Stimulated activated naive CD8-positive, alpha-beta T cell treated with anti-CD3 and anti-CD28 coated beads, Interleukin-15, Interleukin-2, amounts not matched to agents 100 ng/mL and 50 ng/mL, for 24 hours (primary cell): ENCODE data around the gene ZNF185.

Experiments used
- H3K27ac Mint-ChIP-seq: one replicate; pipeline ENCODE4 v1.8.0; 2021; ENCODE audit warnings: mild to moderate bottlenecking, mixed read lengths
- H3K27me3 Mint-ChIP-seq: one replicate; pipeline ENCODE4 v1.8.0; 2021; ENCODE audit warnings: mixed read lengths
- H3K36me3 Mint-ChIP-seq: one replicate; pipeline ENCODE4 v1.8.0; 2021; ENCODE audit warnings: low read depth, mixed read lengths
- H3K4me1 Mint-ChIP-seq: one replicate; pipeline ENCODE4 v1.8.0; 2021; ENCODE audit warnings: low read depth, mixed read lengths
- H3K4me3 Mint-ChIP-seq: one replicate; pipeline ENCODE4 v1.8.0; 2021; ENCODE audit warnings: mild to moderate bottlenecking, mixed read lengths
- H3K9me3 Mint-ChIP-seq: one replicate; pipeline ENCODE4 v1.8.0; 2021; ENCODE audit warnings: mixed read lengths

The ZNF185 gene

GRCh38 chrX:152925835-152926234 lies 28.0 kb downstream of the ZNF185 start:
- Mint-ChIP-seq H3K4me1 (peaks cover 18% of the 10 kb centered on the region), H3K9me3 (no peaks in the 10 kb centered on the region), H3K27me3 (no peaks in the 10 kb centered on the region), H3K36me3 (no peaks in the 10 kb centered on the region), H3K4me3 (no peak overlapping the region), H3K27ac (no peak overlapping the region)

GRCh38 chrX:152926279-152926678 lies 28.4 kb downstream of the ZNF185 start:
- no peaks in the 10 kb centered on the region for H3K9me3 Mint-ChIP-seq
- no peak overlapping the region for H3K27ac Mint-ChIP-seq
- H3K36me3 Mint-ChIP-seq: no peaks in the 10 kb centered on the region
- no peak overlapping the region for H3K4me3 Mint-ChIP-seq
- peaks cover 18% of the 10 kb centered on the region for H3K4me1 Mint-ChIP-seq
- H3K27me3 Mint-ChIP-seq: no peaks in the 10 kb centered on the region

- H3K4me1 Mint-ChIP-seq: peaks cover 18% of the 10 kb centered on the region
- no peaks in the 10 kb centered on the region for H3K36me3 Mint-ChIP-seq
- H3K27ac Mint-ChIP-seq: no peak overlapping the region
- H3K4me3 Mint-ChIP-seq: no peak overlapping the region
- H3K9me3 Mint-ChIP-seq: no peaks in the 10 kb centered on the region
- no peaks in the 10 kb centered on the region for H3K27me3 Mint-ChIP-seq
These were observed 29.1 kb downstream of the ZNF185 start for GRCh38 chrX:152926923-152927322.

GRCh38 chrX:152927858-152928760 lies 30.2 kb downstream of the ZNF185 start:
- no peaks in the 10 kb centered on the region for H3K27me3 Mint-ChIP-seq
- no peak overlapping the region for H3K27ac Mint-ChIP-seq
- H3K4me3 Mint-ChIP-seq: no peak overlapping the region
- H3K36me3 Mint-ChIP-seq: no peaks in the 10 kb centered on the region
- no peaks in the 10 kb centered on the region for H3K9me3 Mint-ChIP-seq
- peaks cover 18% of the 10 kb centered on the region for H3K4me1 Mint-ChIP-seq

GRCh38 chrX:152928761-152929400 lies 31.0 kb downstream of the ZNF185 start:
- H3K9me3 Mint-ChIP-seq: no peaks in the 10 kb centered on the region
- no peak overlapping the region for H3K27ac Mint-ChIP-seq
- H3K4me1 Mint-ChIP-seq: peaks cover 13% of the 10 kb centered on the region
- no peaks in the 10 kb centered on the region for H3K36me3 Mint-ChIP-seq
- no peaks in the 10 kb centered on the region for H3K27me3 Mint-ChIP-seq
- H3K4me3 Mint-ChIP-seq: no peak overlapping the region

GRCh38 chrX:152929898-152930297 lies 32.0 kb downstream of the ZNF185 start:
- Mint-ChIP-seq H3K9me3 (no peaks in the 10 kb centered on the region), H3K27ac (no peak overlapping the region), H3K4me1 (peaks cover 10% of the 10 kb centered on the region), H3K4me3 (no peak overlapping the region), H3K27me3 (no peaks in the 10 kb centered on the region), H3K36me3 (no peaks in the 10 kb centered on the region)

- Mint-ChIP-seq H3K27ac (no peak overlapping the region), H3K4me3 (no peak overlapping the region)
These were observed 32.6 kb downstream of the ZNF185 start for GRCh38 chrX:152930516-152930915.

GRCh38 chrX:152932144-152932543 lies 34.3 kb downstream of the ZNF185 start:
- no peaks in the 10 kb centered on the region for H3K4me1 Mint-ChIP-seq
- H3K9me3 Mint-ChIP-seq: no peaks in the 10 kb centered on the region
- H3K27ac Mint-ChIP-seq: no peak overlapping the region

More at GRCh38 chrX:152930516-152930915, 32.6 kb downstream of the ZNF185 start:
- no peaks in the 10 kb centered on the region for H3K9me3 Mint-ChIP-seq
- H3K4me1 Mint-ChIP-seq: peaks cover 10% of the 10 kb centered on the region
- no peaks in the 10 kb centered on the region for H3K36me3 Mint-ChIP-seq
- no peaks in the 10 kb centered on the region for H3K27me3 Mint-ChIP-seq

GRCh38 chrX:152932598-152933175 lies 34.8 kb downstream of the ZNF185 start:
- Mint-ChIP-seq H3K4me3 (no peak overlapping the region), H3K27me3 (no peaks in the 10 kb centered on the region), H3K9me3 (no peaks in the 10 kb centered on the region), H3K4me1 (no peaks in the 10 kb centered on the region), H3K36me3 (no peaks in the 10 kb centered on the region), H3K27ac (no peak overlapping the region)

More at GRCh38 chrX:152932144-152932543, 34.3 kb downstream of the ZNF185 start:
- no peaks in the 10 kb centered on the region for H3K27me3 Mint-ChIP-seq
- H3K36me3 Mint-ChIP-seq: no peaks in the 10 kb centered on the region
- H3K4me3 Mint-ChIP-seq: no peak overlapping the region

- Mint-ChIP-seq H3K27me3 (no peaks in the 10 kb centered on the region), H3K4me1 (peaks cover 7% of the 10 kb centered on the region), H3K36me3 (no peaks in the 10 kb centered on the region), H3K4me3 (no peak overlapping the region), H3K27ac (no peak overlapping the region), H3K9me3 (no peaks in the 10 kb centered on the region)
These were observed 38.4 kb downstream of the ZNF185 start for GRCh38 chrX:152936306-152936705.

GRCh38 chrX:152937236-152937635 lies 39.4 kb downstream of the ZNF185 start:
- Mint-ChIP-seq H3K36me3 (no peaks in the 10 kb centered on the region), H3K4me3 (no peak overlapping the region), H3K27me3 (no peaks in the 10 kb centered on the region), H3K27ac (no peak overlapping the region), H3K9me3 (no peaks in the 10 kb centered on the region), H3K4me1 (peaks cover 10% of the 10 kb centered on the region)

- Mint-ChIP-seq H3K4me3 (peak overlapping the region; percentile 91), H3K36me3 (no peaks in the 10 kb centered on the region), H3K27ac (peak overlapping the region; percentile 81), H3K27me3 (no peaks in the 10 kb centered on the region), H3K4me1 (peaks cover 15% of the 10 kb centered on the region), H3K9me3 (no peaks in the 10 kb centered on the region)
These were observed 43.6 kb downstream of the ZNF185 start for GRCh38 chrX:152941328-152942076.

- H3K27me3 Mint-ChIP-seq: no peaks in the 10 kb centered on the region
- H3K36me3 Mint-ChIP-seq: no peaks in the 10 kb centered on the region
- peak overlapping the region; percentile 91 for H3K4me3 Mint-ChIP-seq
- peaks cover 15% of the 10 kb centered on the region for H3K4me1 Mint-ChIP-seq
- H3K9me3 Mint-ChIP-seq: no peaks in the 10 kb centered on the region
- H3K27ac Mint-ChIP-seq: peak overlapping the region; percentile 65
These were observed 44.2 kb downstream of the ZNF185 start for GRCh38 chrX:152942077-152942442.

- Mint-ChIP-seq H3K36me3 (no peaks in the 10 kb centered on the region), H3K4me1 (peaks cover 15% of the 10 kb centered on the region), H3K9me3 (no peaks in the 10 kb centered on the region), H3K4me3 (no peak overlapping the region), H3K27ac (no peak overlapping the region), H3K27me3 (no peaks in the 10 kb centered on the region)
These were observed 46.0 kb downstream of the ZNF185 start for GRCh38 chrX:152943826-152944225.
